Body of pancreas (tissue), 4 donors: ENCODE results near the gene MAN2A1.

ENCODE experiments used
- CTCF ChIP-seq, 7 experiments: fragments of 450-650 bp in 4 of 7; fragments of 200-600 bp in 3 of 7; sonication (generic) in 3 of 7; IDR thresholded peaks; one replicate each; pipeline ENCODE4 v1.5.1; 2016 to 2019; ENCODE audit warnings: antibody characterized with exemption in 7 of 7
- POLR2A ChIP-seq, 3 donors: fragments of 450-650 bp; IDR thresholded peaks; one replicate each; pipeline ENCODE4 v1.6.1; 2016; ENCODE audit warnings: antibody characterized with exemption in 3 of 3, mild to moderate bottlenecking in 2 of 3

- TF ChIP-seq CTCF (IDR thresholded peaks at IDR 0.05): no peak
- TF ChIP-seq POLR2A (IDR thresholded peaks at IDR 0.05): no peak
Measured at GRCh38 chr5:109704282-109704952, 14.7 kb downstream of the MAN2A1 start.
